SKM-1 (cell line): ENCODE measurements around the gene FRMD5.

Experiments
- DNase-seq: peaks from one replicate; lab custom pipeline; 2025; ENCODE audit not compliant: unreplicated experiment; lab: John Stamatoyannopoulos, UW

FRMD5 gene

DNA sequence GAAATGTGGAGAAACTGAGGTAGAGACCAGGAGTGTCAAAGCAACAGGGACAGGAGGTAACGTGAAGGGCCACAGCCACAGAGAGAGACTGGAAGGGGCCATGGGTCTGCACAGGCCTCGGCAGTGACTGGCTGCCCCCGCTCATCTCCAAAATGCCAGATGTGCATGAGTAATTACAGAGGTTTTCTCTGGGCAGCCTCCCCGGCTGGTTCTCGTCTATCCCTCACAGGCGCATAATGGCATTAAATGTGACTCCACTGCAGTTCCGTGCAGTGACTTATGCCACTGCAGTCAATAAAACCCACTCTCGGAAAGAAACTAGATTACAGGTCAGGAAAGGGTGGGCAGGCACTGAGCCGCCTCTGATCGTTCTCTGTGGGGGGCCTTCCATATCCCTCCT is 293.6 kb downstream of the FRMD5 start:
- DNase-seq = no peak

- no peak for DNase-seq
Observed at GRCh38 chr15:43900996-43901395, 294.1 kb downstream of the FRMD5 start.

GRCh38 chr15:43899928-43900327 is 295.1 kb downstream of the FRMD5 start:
- DNase-seq = no peak

GRCh38 chr15:43898891-43899290 is 296.2 kb downstream of the FRMD5 start:
- no peak for DNase-seq

- no peak for DNase-seq
Observed at GRCh38 chr15:43896543-43896942, 298.5 kb downstream of the FRMD5 start.

DNA sequence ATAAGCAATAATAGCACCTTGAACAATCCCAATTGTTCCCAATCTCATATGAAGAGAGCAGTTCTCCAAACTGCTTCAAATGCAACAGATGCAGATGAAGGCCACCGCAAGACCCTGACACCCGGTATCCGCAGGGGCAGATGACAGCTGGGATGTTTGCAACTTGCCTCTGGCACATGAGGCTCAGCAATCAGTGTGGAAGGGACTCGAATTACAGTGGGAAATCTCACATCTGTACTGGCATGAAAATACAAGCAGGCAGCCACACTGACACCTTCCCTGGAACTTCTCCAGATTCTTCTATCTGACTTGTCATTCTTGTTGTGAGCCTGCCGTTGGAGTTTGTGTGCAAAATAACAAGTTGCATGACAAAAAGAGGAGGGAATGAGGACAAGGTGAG is 299.5 kb downstream of the FRMD5 start:
- no peak for DNase-seq

- no peak for DNase-seq
Observed at GRCh38 chr15:43893956-43894355, 301.1 kb downstream of the FRMD5 start.

DNA sequence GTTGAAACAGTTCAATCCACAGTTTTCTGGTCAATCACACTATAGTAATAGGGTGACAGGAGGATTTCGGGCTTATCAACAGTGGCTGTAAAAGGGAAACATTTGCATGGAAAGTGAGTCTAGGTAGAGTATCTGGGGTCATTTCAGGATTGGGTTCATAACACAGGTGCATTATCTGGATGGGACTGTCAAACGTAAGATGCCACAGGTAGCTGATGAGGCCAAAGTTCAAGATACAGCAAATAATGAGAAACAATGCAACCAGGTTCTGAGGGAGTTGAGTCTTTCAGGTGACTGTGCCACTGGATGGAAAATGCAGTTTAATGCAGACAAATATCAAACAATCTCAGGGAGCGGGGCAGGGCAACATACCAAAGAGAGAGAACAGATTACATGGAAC is 306.0 kb downstream of the FRMD5 start:
- no peak for DNase-seq

- DNase-seq = no peak
Observed at GRCh38 chr15:43887901-43888300, 307.2 kb downstream of the FRMD5 start.

DNA sequence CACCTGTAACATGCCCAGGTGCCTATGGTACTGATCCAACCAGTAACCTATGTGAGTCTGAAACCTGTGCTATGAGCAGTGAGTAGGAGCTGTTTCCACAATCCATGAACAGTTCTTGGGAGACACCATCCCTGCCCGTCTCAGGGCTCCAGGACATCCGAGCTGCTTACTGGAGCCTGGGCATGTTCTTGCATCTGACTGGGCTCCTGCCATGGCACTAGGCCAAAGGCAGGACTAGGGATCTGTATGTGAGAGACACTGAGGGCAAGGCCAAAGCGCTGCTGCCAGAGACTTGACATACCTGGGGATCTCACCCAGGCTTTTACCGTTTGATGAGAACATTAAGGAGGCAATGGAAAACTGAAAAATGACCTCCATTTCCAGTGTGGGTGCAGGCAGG is 308.5 kb downstream of the FRMD5 start:
- no peak for DNase-seq

- DNase-seq = no peak
Observed at GRCh38 chr15:43883571-43883970, 311.5 kb downstream of the FRMD5 start.

DNA sequence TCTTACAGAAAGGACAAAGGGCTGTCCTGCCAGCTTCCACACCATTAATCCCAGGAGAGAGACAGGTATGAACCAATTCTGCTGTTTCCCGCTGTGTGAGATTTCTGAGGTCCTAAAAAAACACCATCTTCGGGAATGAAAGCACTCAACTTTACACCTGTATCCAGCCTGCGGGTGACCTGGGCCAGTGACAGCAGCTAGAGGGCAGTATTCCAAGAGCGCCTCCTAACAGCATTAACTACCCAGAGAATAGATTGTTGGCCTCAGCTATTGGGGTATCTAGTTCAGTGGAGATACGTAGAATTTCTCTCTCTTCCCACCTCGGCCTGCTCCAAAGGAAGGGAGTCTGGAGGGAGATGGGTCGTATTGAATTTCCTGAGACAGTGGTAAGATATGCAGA is 313.1 kb downstream of the FRMD5 start:
- no peak for DNase-seq

DNA sequence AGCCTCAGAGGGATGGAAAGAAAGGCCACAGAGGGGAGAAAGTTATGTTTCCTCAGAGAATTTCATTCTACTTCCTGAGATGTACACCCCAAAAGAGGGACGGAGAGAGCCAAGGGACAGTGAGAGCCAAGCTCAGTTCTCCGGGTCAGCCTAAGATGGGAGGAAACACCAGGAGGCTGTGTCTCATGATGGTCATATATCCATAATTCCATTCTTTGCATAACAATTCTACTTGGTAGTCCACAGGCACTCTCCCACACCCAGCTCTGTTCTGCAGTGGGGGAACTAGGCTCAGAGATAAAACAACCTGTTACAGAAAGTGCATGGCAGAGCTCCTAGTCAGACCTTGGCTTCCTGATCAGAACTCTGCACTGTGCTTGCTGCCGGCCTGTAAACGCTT is 313.8 kb downstream of the FRMD5 start:
- DNase-seq = no peak

GRCh38 chr15:43880406-43881194 is 314.5 kb downstream of the FRMD5 start:
- no peak for DNase-seq

- no peak for DNase-seq
Observed at GRCh38 chr15:43879386-43880355, 315.4 kb downstream of the FRMD5 start.

GRCh38 chr15:43878446-43878845 is 316.6 kb downstream of the FRMD5 start:
- DNase-seq = no peak

- DNase-seq = no peak
Observed at GRCh38 chr15:43877371-43877770, 317.7 kb downstream of the FRMD5 start.

- DNase-seq = no peak
Observed at GRCh38 chr15:43876872-43877271, 318.2 kb downstream of the FRMD5 start.

DNA sequence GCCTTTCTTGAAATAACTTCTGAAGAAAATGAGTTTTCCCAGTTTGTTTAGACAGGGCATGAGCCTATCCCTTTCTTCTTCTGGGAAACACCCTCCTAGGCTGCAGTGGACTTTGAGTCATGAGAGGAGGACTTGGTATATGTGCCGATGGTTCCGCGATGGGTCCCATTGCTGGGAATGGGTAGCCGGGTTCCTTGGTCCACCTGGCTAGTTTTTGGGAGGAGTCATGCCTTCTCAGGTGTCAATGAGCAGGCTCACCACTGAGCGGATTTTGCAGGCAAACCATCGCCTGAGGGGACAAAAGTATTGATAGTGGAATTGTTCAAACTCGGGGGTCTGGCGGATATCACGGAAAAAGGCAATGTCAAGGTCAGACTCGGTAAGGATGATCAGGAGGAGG is 321.4 kb downstream of the FRMD5 start:
- DNase-seq = no peak

DNA sequence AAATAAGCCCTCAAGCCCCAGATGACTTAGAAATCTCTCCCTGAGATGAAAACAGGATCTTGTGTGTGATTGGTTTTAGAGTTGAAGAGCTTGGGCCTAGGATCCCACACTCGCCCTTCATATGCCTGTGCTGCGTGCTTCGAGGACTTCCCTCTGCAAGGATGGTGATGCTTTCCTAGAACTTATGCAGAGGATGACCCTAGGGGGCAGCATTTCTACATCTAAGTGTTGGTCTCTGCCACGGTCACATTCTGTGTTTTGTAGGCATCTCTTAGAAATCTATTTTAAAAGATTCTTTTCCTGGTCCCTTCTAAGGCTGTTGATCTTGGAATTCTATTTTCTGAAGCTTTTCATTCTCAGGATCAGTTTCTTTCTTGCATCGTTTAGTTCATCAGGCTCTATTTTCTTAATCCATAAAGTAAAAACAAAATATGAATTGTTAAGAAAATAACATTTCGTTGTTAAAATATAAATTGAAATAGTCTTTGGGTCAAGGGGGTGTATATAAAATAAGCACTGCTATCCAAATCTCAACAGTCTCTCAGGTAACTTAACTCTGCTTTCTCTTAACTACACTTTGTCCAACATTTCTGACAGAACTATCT is 322.6 kb downstream of the FRMD5 start:
- no peak for DNase-seq

DNA sequence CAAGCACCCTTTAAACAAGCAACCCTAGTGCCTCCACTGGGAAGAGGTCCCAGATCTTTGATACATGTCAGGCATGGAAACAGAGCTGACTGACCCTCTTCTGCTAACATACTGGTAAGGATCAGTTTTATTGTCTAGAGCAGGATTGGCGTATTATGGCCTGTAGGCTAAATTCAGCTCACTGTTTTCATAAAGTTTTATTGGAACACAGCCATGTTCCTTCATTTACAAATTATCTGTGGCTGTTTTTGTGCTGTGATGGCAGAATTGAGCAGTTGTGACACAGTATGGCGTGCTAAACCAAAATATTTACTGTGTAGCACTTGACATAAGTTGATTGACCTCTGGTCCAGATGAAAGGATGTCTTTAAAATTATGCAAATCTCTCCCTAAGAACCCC is 323.2 kb downstream of the FRMD5 start:
- no peak for DNase-seq

DNA sequence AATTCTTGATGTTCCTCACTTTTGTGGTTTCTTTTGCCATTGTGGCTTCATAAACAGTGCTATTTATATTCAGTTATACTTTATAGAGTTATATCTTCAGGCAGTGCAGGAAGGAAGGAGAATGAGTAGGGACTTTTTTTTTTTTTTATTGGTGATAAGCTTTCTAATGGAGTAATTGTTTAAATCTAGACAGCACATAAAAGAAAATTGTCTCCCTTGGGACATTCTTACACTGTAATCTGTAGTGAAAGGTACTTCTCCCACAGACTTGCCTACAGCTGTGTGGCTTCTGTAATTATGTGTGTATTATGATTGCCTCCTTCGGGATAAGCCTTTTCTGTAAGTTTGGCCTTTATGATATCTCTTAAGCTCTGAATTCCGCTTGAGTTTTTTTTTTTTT is 326.7 kb downstream of the FRMD5 start:
- DNase-seq = no peak
